Measurements from ENCODE around the gene UFSP2. TPM values are rescaled to one million over a fixed set of nuclear protein-coding genes. Genes with fewer than 3 reads are reported as not detected.

The UFSP2 gene
- total RNA-seq, 1 donor from 2014 or later = 38.0 TPM

DNA sequence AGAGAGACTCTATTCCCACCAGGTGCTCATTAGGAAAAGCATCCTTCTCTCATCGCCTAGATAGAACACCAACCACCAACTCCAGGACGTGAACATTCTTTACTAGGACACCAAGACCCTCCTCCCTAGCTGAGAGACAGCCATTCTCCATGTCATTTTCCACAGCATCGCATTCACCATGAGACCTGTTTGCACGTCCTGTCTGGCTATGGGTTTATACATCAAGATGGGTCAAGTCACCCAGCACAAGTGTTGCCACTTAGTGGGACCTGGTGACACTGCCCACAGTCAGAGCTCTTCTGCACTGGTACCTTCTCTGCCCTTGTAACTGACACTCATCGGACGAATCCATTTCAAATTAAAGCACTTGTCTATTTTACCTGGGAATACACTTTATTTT lies 47.5 kb downstream of the UFSP2 start:
- Mint-ChIP-seq H3K27me3 (ENCODE audit: unreplicated experiment) (no peaks in the 10 kb centered on the region), H3K4me3 (ENCODE audit: unreplicated experiment) (no peak overlapping the region), H3K36me3 (ENCODE audit: unreplicated experiment) (peaks cover 12% of the 10 kb centered on the region), H3K4me1 (ENCODE audit: low read depth, unreplicated experiment) (peaks cover under 1% of the 10 kb centered on the region), H3K27ac (ENCODE audit: unreplicated experiment) (no peak overlapping the region), H3K9me3 (ENCODE audit: unreplicated experiment) (no peaks in the 10 kb centered on the region)
- TF ChIP-seq, protein P1, sequence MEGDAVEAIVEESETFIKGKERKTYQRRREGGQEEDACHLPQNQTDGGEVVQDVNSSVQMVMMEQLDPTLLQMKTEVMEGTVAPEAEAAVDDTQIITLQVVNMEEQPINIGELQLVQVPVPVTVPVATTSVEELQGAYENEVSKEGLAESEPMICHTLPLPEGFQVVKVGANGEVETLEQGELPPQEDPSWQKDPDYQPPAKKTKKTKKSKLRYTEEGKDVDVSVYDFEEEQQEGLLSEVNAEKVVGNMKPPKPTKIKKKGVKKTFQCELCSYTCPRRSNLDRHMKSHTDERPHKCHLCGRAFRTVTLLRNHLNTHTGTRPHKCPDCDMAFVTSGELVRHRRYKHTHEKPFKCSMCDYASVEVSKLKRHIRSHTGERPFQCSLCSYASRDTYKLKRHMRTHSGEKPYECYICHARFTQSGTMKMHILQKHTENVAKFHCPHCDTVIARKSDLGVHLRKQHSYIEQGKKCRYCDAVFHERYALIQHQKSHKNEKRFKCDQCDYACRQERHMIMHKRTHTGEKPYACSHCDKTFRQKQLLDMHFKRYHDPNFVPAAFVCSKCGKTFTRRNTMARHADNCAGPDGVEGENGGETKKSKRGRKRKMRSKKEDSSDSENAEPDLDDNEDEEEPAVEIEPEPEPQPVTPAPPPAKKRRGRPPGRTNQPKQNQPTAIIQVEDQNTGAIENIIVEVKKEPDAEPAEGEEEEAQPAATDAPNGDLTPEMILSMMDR (IDR thresholded peaks at IDR 0.05; ENCODE audit: partially characterized antibody, unreplicated experiment) = no peak
- DNase-seq = no peak

DNA sequence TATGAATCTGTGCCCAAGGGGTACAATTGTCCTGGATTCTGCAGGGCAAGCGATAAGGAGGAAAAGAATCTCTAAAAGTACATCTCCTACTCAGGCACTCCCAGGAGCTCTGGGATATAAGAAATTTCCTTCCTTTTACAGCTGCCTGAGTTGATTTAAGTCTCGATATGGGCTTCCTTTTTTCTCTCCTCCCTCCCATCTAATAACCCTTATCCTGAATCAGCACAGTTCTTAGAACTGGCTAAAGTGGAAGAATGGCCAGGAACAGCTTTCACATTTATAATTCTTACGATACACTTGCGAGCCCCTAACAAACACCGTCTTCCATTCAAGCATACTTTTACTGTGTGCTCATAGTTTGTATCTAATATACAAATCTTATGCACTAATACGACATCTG lies 51.2 kb downstream of the UFSP2 start:
- no peaks in the 10 kb centered on the region for H3K9me3 Mint-ChIP-seq (ENCODE audit: unreplicated experiment)
- peaks cover 5% of the 10 kb centered on the region for H3K4me1 Mint-ChIP-seq (ENCODE audit: low read depth, unreplicated experiment)
- no peak for DNase-seq
- no peaks in the 10 kb centered on the region for H3K27me3 Mint-ChIP-seq (ENCODE audit: unreplicated experiment)
- TF ChIP-seq, protein P1 (IDR thresholded peaks at IDR 0.05; ENCODE audit: partially characterized antibody, unreplicated experiment) = no peak
- no peak overlapping the region for H3K4me3 Mint-ChIP-seq (ENCODE audit: unreplicated experiment)
- H3K36me3 Mint-ChIP-seq (ENCODE audit: unreplicated experiment) = no peaks in the 10 kb centered on the region
- H3K27ac Mint-ChIP-seq (ENCODE audit: unreplicated experiment) = no peak overlapping the region

DNA sequence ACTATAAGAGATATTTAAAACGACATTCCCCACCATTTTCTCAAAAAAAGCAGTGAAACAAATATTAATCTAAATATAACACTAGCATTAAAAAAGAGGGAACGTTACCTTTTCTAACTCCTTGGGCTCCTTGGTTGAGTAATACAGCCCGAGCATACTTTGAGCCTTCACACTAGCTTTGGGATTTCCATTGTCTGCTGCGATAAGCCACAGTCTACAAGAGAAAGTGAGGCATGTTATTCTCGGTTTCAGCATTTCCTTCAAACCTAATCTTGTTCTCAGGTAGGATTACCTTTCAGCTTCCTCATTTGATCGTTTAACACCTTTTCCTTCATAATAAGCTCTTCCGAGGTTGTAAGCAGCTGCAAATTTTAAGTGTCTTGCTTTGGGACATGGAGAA lies 51.7 kb downstream of the UFSP2 start:
- H3K9me3 Mint-ChIP-seq (ENCODE audit: unreplicated experiment) = no peaks in the 10 kb centered on the region
- H3K27ac Mint-ChIP-seq (ENCODE audit: unreplicated experiment) = no peak overlapping the region
- no peaks in the 10 kb centered on the region for H3K36me3 Mint-ChIP-seq (ENCODE audit: unreplicated experiment)
- DNase-seq = no peak
- no peaks in the 10 kb centered on the region for H3K27me3 Mint-ChIP-seq (ENCODE audit: unreplicated experiment)
- TF ChIP-seq, protein P1 (IDR thresholded peaks at IDR 0.05; ENCODE audit: partially characterized antibody, unreplicated experiment) = no peak
- H3K4me3 Mint-ChIP-seq (ENCODE audit: unreplicated experiment) = no peak overlapping the region
- H3K4me1 Mint-ChIP-seq (ENCODE audit: low read depth, unreplicated experiment) = peaks cover 5% of the 10 kb centered on the region

DNA sequence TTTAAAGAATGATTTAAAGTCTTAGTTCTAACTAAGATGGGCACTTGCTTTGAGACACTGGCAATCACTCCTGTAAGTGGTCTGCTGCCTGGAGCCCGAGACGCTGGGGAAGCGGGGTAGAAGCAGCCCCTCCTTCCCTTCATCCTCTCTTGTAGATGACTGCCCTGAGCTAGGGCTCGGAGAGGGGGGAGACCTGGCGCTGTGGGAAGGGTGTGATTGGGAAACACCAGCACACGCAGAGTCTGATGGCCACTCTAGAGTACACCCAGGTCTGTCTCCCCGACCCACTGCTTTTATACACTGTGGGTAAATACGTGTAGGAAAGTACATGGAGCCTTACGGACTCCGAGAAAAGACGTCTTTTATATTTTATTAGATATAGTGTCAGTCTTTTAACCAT lies 54.1 kb downstream of the UFSP2 start:
- TF ChIP-seq, protein P1 (IDR thresholded peaks at IDR 0.05; ENCODE audit: partially characterized antibody, unreplicated experiment) = no peak
- Mint-ChIP-seq H3K36me3 (ENCODE audit: unreplicated experiment) (no peaks in the 10 kb centered on the region), H3K4me3 (ENCODE audit: unreplicated experiment) (no peak overlapping the region), H3K27ac (ENCODE audit: unreplicated experiment) (no peak overlapping the region), H3K27me3 (ENCODE audit: unreplicated experiment) (peaks cover 1% of the 10 kb centered on the region), H3K4me1 (ENCODE audit: low read depth, unreplicated experiment) (peaks cover 5% of the 10 kb centered on the region), H3K9me3 (ENCODE audit: unreplicated experiment) (peaks cover 1% of the 10 kb centered on the region)
- no peak for DNase-seq

DNA sequence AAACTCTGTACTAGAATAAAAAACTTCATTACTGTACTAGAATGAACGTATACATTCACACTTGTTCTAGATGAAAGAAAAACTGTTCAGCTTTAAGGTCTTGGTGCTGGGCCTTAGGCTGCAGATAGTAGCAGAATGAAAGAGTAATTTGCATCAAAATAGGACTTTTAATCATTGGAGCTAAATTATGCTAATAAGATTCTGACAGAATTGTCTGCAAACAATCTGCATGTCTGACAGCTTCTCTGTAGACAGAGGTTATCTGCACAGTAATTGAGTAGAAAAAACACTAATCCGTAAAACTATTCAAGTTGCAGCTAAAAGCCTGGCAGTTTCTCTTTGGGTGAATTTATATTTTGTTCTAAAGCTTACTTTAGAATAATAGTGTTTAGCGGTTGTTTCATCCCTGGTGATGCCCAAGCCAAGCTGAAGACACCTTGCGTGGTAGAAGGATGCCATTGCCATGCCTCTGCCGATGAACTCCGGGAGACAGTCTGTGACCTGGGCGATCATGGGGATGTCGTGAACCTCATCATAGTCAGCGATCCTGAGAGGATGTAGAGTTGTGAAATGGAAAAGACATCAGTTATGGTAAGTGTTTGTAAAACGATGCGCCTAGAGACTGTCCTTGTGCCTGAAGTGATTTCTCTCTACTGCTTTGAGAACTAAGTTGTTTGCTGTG lies 55.4 kb downstream of the UFSP2 start:
- peaks cover 1% of the 10 kb centered on the region for H3K9me3 Mint-ChIP-seq (ENCODE audit: unreplicated experiment)
- DNase-seq = no peak
- H3K27ac Mint-ChIP-seq (ENCODE audit: unreplicated experiment) = no peak overlapping the region
- no peak overlapping the region for H3K4me3 Mint-ChIP-seq (ENCODE audit: unreplicated experiment)
- peaks cover 1% of the 10 kb centered on the region for H3K27me3 Mint-ChIP-seq (ENCODE audit: unreplicated experiment)
- TF ChIP-seq, protein P1 (IDR thresholded peaks at IDR 0.05; ENCODE audit: partially characterized antibody, unreplicated experiment) = no peak
- H3K36me3 Mint-ChIP-seq (ENCODE audit: unreplicated experiment) = no peaks in the 10 kb centered on the region
- H3K4me1 Mint-ChIP-seq (ENCODE audit: low read depth, unreplicated experiment) = peaks cover 5% of the 10 kb centered on the region

Data from glutamatergic neuron (in vitro differentiated cells).